Measurements from ENCODE around the gene UCP3.

UCP3 gene

GRCh38 chr11:73983741-73984538 is 24.9 kb downstream of the UCP3 start:
- TF ChIP-seq, protein P1, sequence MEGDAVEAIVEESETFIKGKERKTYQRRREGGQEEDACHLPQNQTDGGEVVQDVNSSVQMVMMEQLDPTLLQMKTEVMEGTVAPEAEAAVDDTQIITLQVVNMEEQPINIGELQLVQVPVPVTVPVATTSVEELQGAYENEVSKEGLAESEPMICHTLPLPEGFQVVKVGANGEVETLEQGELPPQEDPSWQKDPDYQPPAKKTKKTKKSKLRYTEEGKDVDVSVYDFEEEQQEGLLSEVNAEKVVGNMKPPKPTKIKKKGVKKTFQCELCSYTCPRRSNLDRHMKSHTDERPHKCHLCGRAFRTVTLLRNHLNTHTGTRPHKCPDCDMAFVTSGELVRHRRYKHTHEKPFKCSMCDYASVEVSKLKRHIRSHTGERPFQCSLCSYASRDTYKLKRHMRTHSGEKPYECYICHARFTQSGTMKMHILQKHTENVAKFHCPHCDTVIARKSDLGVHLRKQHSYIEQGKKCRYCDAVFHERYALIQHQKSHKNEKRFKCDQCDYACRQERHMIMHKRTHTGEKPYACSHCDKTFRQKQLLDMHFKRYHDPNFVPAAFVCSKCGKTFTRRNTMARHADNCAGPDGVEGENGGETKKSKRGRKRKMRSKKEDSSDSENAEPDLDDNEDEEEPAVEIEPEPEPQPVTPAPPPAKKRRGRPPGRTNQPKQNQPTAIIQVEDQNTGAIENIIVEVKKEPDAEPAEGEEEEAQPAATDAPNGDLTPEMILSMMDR (conservative IDR thresholded peaks at IDR 0.05; ENCODE audit: control insufficient read depth, insufficient read depth, low read depth, low read length), result no peak
- DNase-seq (ENCODE audit: low read depth), result no peak
- H3K4me3 ChIP-seq (ENCODE audit: control insufficient read depth, low read depth, low read length), result peak overlapping the region; percentile 65

GRCh38 chr11:73982990-73983740 is 25.7 kb downstream of the UCP3 start:
- TF ChIP-seq, protein P1 (conservative IDR thresholded peaks at IDR 0.05; ENCODE audit: control insufficient read depth, insufficient read depth, low read depth, low read length), result no peak
- peak overlapping the region; percentile 65 for H3K4me3 ChIP-seq (ENCODE audit: control insufficient read depth, low read depth, low read length)
- DNase-seq (ENCODE audit: low read depth), result peak; percentile 78

- TF ChIP-seq, protein P1 (conservative IDR thresholded peaks at IDR 0.05; ENCODE audit: control insufficient read depth, insufficient read depth, low read depth, low read length), result no peak
- peak within 1 kb of the TSS; percentile 65 for H3K4me3 ChIP-seq (ENCODE audit: control insufficient read depth, low read depth, low read length)
- DNase-seq (ENCODE audit: low read depth), result no peak
These were observed 26.3 kb downstream of the UCP3 start, which contains the start of gene UCP2 for GRCh38 chr11:73982595-73982989. Gene UCP2 (minus strand): TSS chr11:73982843. CDS start chr11:73978378, 4,465 bp downstream.

- DNase-seq (ENCODE audit: low read depth), result no peak
- no peak overlapping the region for H3K4me3 ChIP-seq (ENCODE audit: control insufficient read depth, low read depth, low read length)
- TF ChIP-seq, protein P1 (conservative IDR thresholded peaks at IDR 0.05; ENCODE audit: control insufficient read depth, insufficient read depth, low read depth, low read length), result no peak
These were observed 27.7 kb downstream of the UCP3 start for GRCh38 chr11:73981051-73981805.

- no peak overlapping the region for H3K4me3 ChIP-seq (ENCODE audit: control insufficient read depth, low read depth, low read length)
- DNase-seq (ENCODE audit: low read depth), result no peak
- TF ChIP-seq, protein P1 (conservative IDR thresholded peaks at IDR 0.05; ENCODE audit: control insufficient read depth, insufficient read depth, low read depth, low read length), result no peak
These were observed 28.6 kb downstream of the UCP3 start for GRCh38 chr11:73980001-73980961.
